GM12878 (cell line): ENCODE results near the gene TK2. TPM values are rescaled to one million over a fixed set of nuclear protein-coding genes. Genes with fewer than 3 reads are reported as not detected.

Experiments used
- ATAC-seq: fragments of 200-7000 bp; cut with Tn5 transposase; 3 replicates; pipeline ENCODE4 v1.9.1; 2020; ENCODE audit warnings: mild to moderate bottlenecking, moderate library complexity
- BruUV-seq: library from RNA; stranded (reverse); fragments of 400-500 nt; replicated peaks from 2 replicates; lab custom pipeline; 2021; lab: Mats Ljungman, UMichigan
- CTCF ChIA-PET: fragments of 300-600 bp; sonication (Branson Sonifier 250); formaldehyde crosslinking; extraction: SDS; loops from one replicate; lab custom pipeline; 2021; ENCODE audit warnings: inconsistent platforms; lab: Yijun Ruan, JAX
- POLR2A ChIA-PET: fragments of 350-600 bp; formaldehyde crosslinking; extraction: SDS; loops from one replicate; lab custom pipeline; 2021; ENCODE audit warnings: inconsistent platforms; lab: Charles Lee
- RAD21 ChIA-PET: fragments of 300-600 bp; sonication (Branson Sonifier 250); formaldehyde crosslinking; loops from one replicate; lab custom pipeline; 2023; ENCODE audit warnings: antibody characterized with exemption; ENCODE audit not compliant: unreplicated experiment; lab: Charles Lee
- SMC1A ChIA-PET: fragments of 300-600 bp; sonication (Branson Sonifier 250); formaldehyde crosslinking; loops from one replicate; lab custom pipeline; 2023; ENCODE audit not compliant: unreplicated experiment, uncharacterized antibody; lab: Charles Lee
- DNase-seq: peaks from one replicate; pipeline ENCODE4 v3.0.0-alpha.2; 2011; ENCODE audit warnings: low read depth, low spot score
- FAIRE-seq: peaks from 3 replicates; lab custom pipeline; 2011; peaks lifted over from hg19 to GRCh38; lab: Jason Lieb, UNC
- H2AFZ ChIP-seq: 2 replicates; pipeline ENCODE4 v1.6.0; 2011; ENCODE audit warnings: low read depth, low read length, control low read depth; ENCODE audit not compliant: control insufficient read depth
- H3K27ac ChIP-seq: 2 replicates; pipeline ENCODE4 v1.5.1; 2011; ENCODE audit warnings: control low read depth; ENCODE audit not compliant: control insufficient read depth, insufficient read depth
- H3K27me3 ChIP-seq, 2 experiments: replicated peaks in 1 of 2; 2 replicates each; pipeline versions ENCODE4 v1.6.0 to v1.6.1; 2011; ENCODE audit warnings: low read length in 1 of 2; ENCODE audit not compliant: control insufficient read depth in 2 of 2, insufficient read depth in 2 of 2
- H3K36me3 ChIP-seq, 2 experiments: 2 replicates each; pipeline ENCODE4 v1.5.1; 2011; ENCODE audit warnings: low read length in 1 of 2; ENCODE audit not compliant: control insufficient read depth in 2 of 2, insufficient read depth in 2 of 2
- H3K4me1 ChIP-seq: 2 replicates; pipeline ENCODE4 v1.6.1; 2011; ENCODE audit warnings: mild to moderate bottlenecking, low read length, moderate library complexity, mixed read lengths; ENCODE audit not compliant: control insufficient read depth, insufficient read depth
- H3K4me2 ChIP-seq: 2 replicates; pipeline ENCODE4 v1.6.0; 2011; ENCODE audit warnings: control low read depth; ENCODE audit not compliant: control insufficient read depth, insufficient read depth
- H3K4me3 ChIP-seq: fragments of 200-600 bp; sonication (generic); 2 replicates; pipeline ENCODE4 v1.5.1; 2016
- H3K79me2 ChIP-seq: 2 replicates; pipeline ENCODE4 v1.6.0; 2011; ENCODE audit warnings: low read length; ENCODE audit not compliant: control insufficient read depth, insufficient read depth
- H3K9ac ChIP-seq: 2 replicates; pipeline ENCODE4 v1.8.0; 2011; ENCODE audit warnings: low read length, control low read depth, mixed read lengths; ENCODE audit not compliant: control insufficient read depth, insufficient read depth
- H3K9me3 ChIP-seq: replicated peaks from 3 replicates; pipeline ENCODE4 v1.5.1; 2011; ENCODE audit warnings: mild to moderate bottlenecking, low read length; ENCODE audit not compliant: control insufficient read depth, insufficient read depth
- H4K20me1 ChIP-seq: 2 replicates; pipeline ENCODE4 v1.6.0; 2011; ENCODE audit not compliant: control insufficient read depth, insufficient read depth
- BHLHE40 ChIP-seq, 2 experiments: fragments of 450-650 bp in 1 of 2; IDR thresholded peaks; 2 replicates each; pipeline ENCODE4 v1.6.1; 2011 to 2017; ENCODE audit warnings: low read depth in 2 of 2, borderline replicate concordance in 1 of 2, improper control_type of control experiment in 1 of 2, low read length in 1 of 2, mild to moderate bottlenecking in 1 of 2
- CBFB ChIP-seq: IDR thresholded peaks from 2 replicates; pipeline ENCODE4 v1.6.1; 2016; ENCODE audit warnings: antibody characterized with exemption, low read depth
- CREM ChIP-seq: IDR thresholded peaks from 2 replicates; pipeline ENCODE4 v1.6.1; 2014; ENCODE audit warnings: antibody characterized with exemption, low read depth
- CTCF ChIP-seq, 3 experiments: IDR thresholded peaks in 2 of 3; conservative IDR thresholded peaks in 1 of 3; 2 replicates each; pipeline ENCODE4 v1.5.1; 2011; ENCODE audit warnings: low read depth in 3 of 3, low read length in 3 of 3, mild to moderate bottlenecking in 3 of 3, control low read depth in 2 of 3, moderate library complexity in 2 of 3, inconsistent platforms in 1 of 3, mixed read lengths in 1 of 3; ENCODE audit not compliant: control insufficient read depth in 2 of 3, insufficient read depth in 1 of 3; ENCODE audit errors: extremely low read depth in 1 of 3
- IKZF2 ChIP-seq, 2 experiments: fragments of 450-650 bp; IDR thresholded peaks; 2 replicates each; pipeline ENCODE4 v1.6.1; 2017; ENCODE audit warnings: mild to moderate bottlenecking in 2 of 2, moderate library complexity in 2 of 2
- MLLT1 ChIP-seq: fragments of 450-650 bp; IDR thresholded peaks from 2 replicates; pipeline ENCODE4 v1.6.1; 2016; ENCODE audit warnings: mild to moderate bottlenecking
- MYB ChIP-seq: fragments of 150-350 bp; IDR thresholded peaks from 2 replicates; pipeline ENCODE4 v1.6.1; 2014; ENCODE audit warnings: mild to moderate bottlenecking, low read depth, low read length, borderline replicate concordance
- NFYA ChIP-seq: IDR thresholded peaks from 2 replicates; pipeline ENCODE4 v1.6.1; 2011; ENCODE audit warnings: low read depth, mild to moderate bottlenecking, low read length, improper control_type of control experiment, borderline replicate concordance
- NFYB ChIP-seq: IDR thresholded peaks from 2 replicates; pipeline ENCODE4 v1.6.1; 2011; ENCODE audit warnings: low read depth, mild to moderate bottlenecking, low read length, improper control_type of control experiment, moderate library complexity; ENCODE audit not compliant: insufficient read depth
- NKRF ChIP-seq: fragments of 450-650 bp; conservative IDR thresholded peaks from 2 replicates; pipeline ENCODE4 v1.6.1; 2017; ENCODE audit warnings: mild to moderate bottlenecking, moderate library complexity
- NR2C2 ChIP-seq: IDR thresholded peaks from 2 replicates; pipeline ENCODE4 v1.6.1; 2011; ENCODE audit warnings: borderline replicate concordance, low read depth; ENCODE audit not compliant: control insufficient read depth, insufficient read length
- WRNIP1 ChIP-seq: IDR thresholded peaks from 2 replicates; pipeline ENCODE4 v1.6.1; 2011; ENCODE audit warnings: low read depth, low read length, improper control_type of control experiment, borderline replicate concordance
- YY1 ChIP-seq: IDR thresholded peaks from 2 replicates; pipeline ENCODE4 v1.6.1; 2011; ENCODE audit warnings: low read depth, mild to moderate bottlenecking, low read length
- WGBS: methylation state at CpG from one replicate; pipeline ENCODE4 v1.1.6; 2016; ENCODE audit warnings: low lambda C conversion rate; ENCODE audit not compliant: insufficient replicate concordance, insufficient coverage; ENCODE audit errors: missing lambda C conversion rate; 5-methylcytosine and 5-hydroxymethylcytosine counted together
- in situ Hi-C: fragments of 300-500 bp; cut with MboI; formaldehyde crosslinking; loops from 9 replicates; pipeline ENCODE4 v1.14.3; 2018; ENCODE audit warnings: mixed read lengths
- intact Hi-C: fragments of 100-400 bp; cut with micrococcal nuclease; formaldehyde crosslinking; loops from one replicate; pipeline ENCODE4 v1.14.2; 2022; ENCODE audit not compliant: unreplicated experiment
- polyA plus RNA-seq, 11 experiments: library from polyadenylated mRNA; depleted of rRNA in 4 of 11; unstranded in 6 of 11; stranded (reverse) in 5 of 11; fragments of >200 nt; fragmentation: Nextera tagmentation in 4 of 11; fragmentation: Illumina TruSeq in 1 of 11; extraction: Ambion mirVana in 4 of 11; extraction: Trizol in 1 of 11; gene quantifications; 1 replicate in 1 of 11; 2 replicates in 10 of 11; pipeline versions ENCODE4 v1.2.1 to v1.2.3, GENCODE V29; 2011 to 2016; ENCODE audit warnings: inconsistent platforms in 2 of 11, missing spikeins in 2 of 11, low read depth in 1 of 11
- total RNA-seq, 4 experiments: library from RNA; depleted of rRNA in 3 of 4; stranded (reverse); fragments of >200 nt in 3 of 4; fragmentation: Illumina TruSeq in 1 of 4; extraction: Trizol in 1 of 4; gene quantifications; 2 replicates each; pipeline versions ENCODE4 v1.2.1 to v1.2.3, GENCODE V29; 2013 to 2021

Gene TK2
- total and polyA plus RNA-seq, 10 of the 15 experiments (the other 5 are each of a cell fraction or from before 2014, with no cell fraction given), result 1.3 to 12.4 (median 3.0) TPM

GRCh38 chr16:66590322-66590721 is 40.4 kb upstream of the TK2 start (continued):
- TF ChIP-seq NFYB, result no peak
- peak; percentile 82 to 89 for TF ChIP-seq BHLHE40 (IDR thresholded peaks at IDR 0.05; ENCODE audit: borderline replicate concordance in 1 of 2, low read depth in 2 of 2, low read length in 1 of 2)
- peak; percentile 62 for TF ChIP-seq MLLT1
- TF ChIP-seq CREM, result no peak
- TF ChIP-seq NKRF, result no peak

- no peaks in the 10 kb centered on the region; the same call in 2 of the 3 replicates for H3K9me3 ChIP-seq
- ChIA-PET RAD21 (interaction anchor here (0.6 to 3.1 kb wide), 22 partner anchors 12 to 231 kb away, joined by 3 to 51 read pairs (median 5); partner anchors contain the start of genes CKLF and CMTM3), POLR2A (interaction anchor here (2.0 kb wide), 1 partner anchor 15 kb away, joined by 4 read pairs; no protein-coding TSS in a partner anchor), CTCF (interaction anchor here (0.7 to 3.1 kb wide), 29 partner anchors 8 to 244 kb away, joined by 3 to 61 read pairs (median 7); partner anchors contain the start of genes CKLF and CMTM3), SMC1A (interaction anchor here (0.5 to 2.6 kb wide), 15 partner anchors 9 to 232 kb away, joined by 3 to 30 read pairs (median 5); no protein-coding TSS in a partner anchor)
- H3K36me3 ChIP-seq, result no peaks in the 10 kb centered on the region
- FAIRE-seq (no peak), ATAC-seq (peak; percentile 98), DNase-seq (no peak)
- no peaks in the 10 kb centered on the region; the same call in 1 of the 2 replicates for H3K4me1 ChIP-seq
- H3K9ac ChIP-seq, result no peak overlapping the region
- WGBS, result 80% methylated on average over 8 of the region's 8 CpGs
- H3K4me3 ChIP-seq, result no peak overlapping the region
- no peak overlapping the region for H3K4me2 ChIP-seq
- intact Hi-C loops (loop anchor here (1.0 kb wide), 2 partner anchors 111 to 183 kb away; no protein-coding TSS in a partner anchor), in situ Hi-C loops (loop anchor here (5.0 kb wide), 1 partner anchor 182 kb away; no protein-coding TSS in a partner anchor)
- no peaks in the 10 kb centered on the region for H4K20me1 ChIP-seq
- no peaks in the 10 kb centered on the region for H3K79me2 ChIP-seq
- no peak overlapping the region for H3K27ac ChIP-seq
- BruUV-seq, result no TSS peak
- no peak overlapping the region for H2AFZ ChIP-seq
- H3K27me3 ChIP-seq, result peaks cover 0 to 4% of the 10 kb centered on the region in 2 experiments; a peak in 1 of 4 replicates
- TF ChIP-seq NR2C2, result no peak
- no peak for TF ChIP-seq MYB
- TF ChIP-seq CTCF (IDR thresholded peaks at IDR 0.05 in 2 of 3, conservative IDR thresholded peaks at IDR 0.05 in 1 of 3; ENCODE audit: control insufficient read depth in 2 of 3, extremely low read depth in 1 of 3, insufficient read depth in 1 of 3, low read depth in 3 of 3, low read length in 3 of 3), result peak; percentile 89 to 96 (median 91)
- TF ChIP-seq BHLHE40 (IDR thresholded peaks at IDR 0.05; ENCODE audit: borderline replicate concordance in 1 of 2, low read depth in 2 of 2, low read length in 1 of 2), result peak; percentile 38 to 39; a peak in 1 of 4 replicates
- TF ChIP-seq YY1, result peak; percentile 60
- TF ChIP-seq NFYA, result no peak
- TF ChIP-seq WRNIP1, result peak; percentile 59; the same call in 1 of the 2 replicates
- no peak for TF ChIP-seq IKZF2 (IDR thresholded peaks at IDR 0.05)
- TF ChIP-seq CBFB, result no peak
Measured at GRCh38 chr16:66588981-66589713, 39.2 kb upstream of the TK2 start.
